ENCODE measurements around the gene CLASRP.
"Not testable (repeated sequence)": the region's sequence is repeated elsewhere in the genome, so short reads cannot be mapped to it uniquely, and the experiment has no call there.

The CLASRP gene

GRCh38 chr19:45117167-45117594 is 78.3 kb downstream of the CLASRP start:
- Histone ChIP-seq H3K4me1 (ENCODE audit: insufficient read depth, low read length, poor library complexity, severe bottlenecking) (peaks cover 25% of the 10 kb centered on the region), H3K4me3 (ENCODE audit: low read length, poor library complexity, severe bottlenecking) (no peak overlapping the region), H3K79me2 (ENCODE audit: insufficient read depth, low read length) (peaks cover 82% of the 10 kb centered on the region), H3K4me2 (ENCODE audit: low read depth, low read length, poor library complexity, severe bottlenecking) (peak overlapping the region; percentile 65), H3K9me2 (replicated peaks; ENCODE audit: low read depth, low read length) (no peaks in the 10 kb centered on the region), H2AFZ (ENCODE audit: low read length) (no peak overlapping the region), H3K9ac (ENCODE audit: low read depth, low read length, poor library complexity, severe bottlenecking) (peak overlapping the region; percentile 44), H3F3A (ENCODE audit: low read depth) (no peaks in the 10 kb centered on the region), H3K36me3 (ENCODE audit: insufficient read depth, low read length) (peaks cover 7% of the 10 kb centered on the region; the same call in 1 of the 2 replicates), H4K20me1 (ENCODE audit: insufficient read depth, low read length, poor library complexity, severe bottlenecking) (peaks cover 29% of the 10 kb centered on the region), H3K9me3 (ENCODE audit: insufficient read depth, low read depth, low read length) (no peaks in the 10 kb centered on the region), H3K27me3 (ENCODE audit: insufficient read depth, low read length, poor library complexity, severe bottlenecking) (no peaks in the 10 kb centered on the region)
- TF ChIP-seq CTCF (conservative IDR thresholded peaks at IDR 0.05; ENCODE audit: low read length) (no peak), EZH2phosphoT487 (IDR thresholded peaks at IDR 0.05; ENCODE audit: borderline replicate concordance) (no peak)

- Histone ChIP-seq H3K79me2 (ENCODE audit: insufficient read depth, low read length) (peaks cover 82% of the 10 kb centered on the region), H3F3A (ENCODE audit: low read depth) (no peaks in the 10 kb centered on the region), H3K9me3 (ENCODE audit: insufficient read depth, low read depth, low read length) (no peaks in the 10 kb centered on the region), H2AFZ (ENCODE audit: low read length) (no peak overlapping the region), H3K4me3 (ENCODE audit: low read length, poor library complexity, severe bottlenecking) (no peak overlapping the region), H3K9ac (ENCODE audit: low read depth, low read length, poor library complexity, severe bottlenecking) (peak overlapping the region; percentile 44), H4K20me1 (ENCODE audit: insufficient read depth, low read length, poor library complexity, severe bottlenecking) (peaks cover 29% of the 10 kb centered on the region), H3K36me3 (ENCODE audit: insufficient read depth, low read length) (peaks cover 7% of the 10 kb centered on the region; the same call in 1 of the 2 replicates), H3K9me2 (replicated peaks; ENCODE audit: low read depth, low read length) (no peaks in the 10 kb centered on the region), H3K27me3 (ENCODE audit: insufficient read depth, low read length, poor library complexity, severe bottlenecking) (no peaks in the 10 kb centered on the region), H3K4me2 (ENCODE audit: low read depth, low read length, poor library complexity, severe bottlenecking) (peak overlapping the region; percentile 65), H3K4me1 (ENCODE audit: insufficient read depth, low read length, poor library complexity, severe bottlenecking) (peaks cover 25% of the 10 kb centered on the region)
- TF ChIP-seq EZH2phosphoT487 (IDR thresholded peaks at IDR 0.05; ENCODE audit: borderline replicate concordance) (no peak), CTCF (conservative IDR thresholded peaks at IDR 0.05; ENCODE audit: low read length) (no peak)
These were observed 78.8 kb downstream of the CLASRP start for GRCh38 chr19:45117671-45118070.

- TF ChIP-seq EZH2phosphoT487 (IDR thresholded peaks at IDR 0.05; ENCODE audit: borderline replicate concordance) (no peak), CTCF (conservative IDR thresholded peaks at IDR 0.05; ENCODE audit: low read length) (no peak)
- Histone ChIP-seq H4K20me1 (ENCODE audit: insufficient read depth, low read length, poor library complexity, severe bottlenecking) (peaks cover 30% of the 10 kb centered on the region), H3K4me2 (ENCODE audit: low read depth, low read length, poor library complexity, severe bottlenecking) (peak overlapping the region; percentile 65), H2AFZ (ENCODE audit: low read length) (no peak overlapping the region), H3K4me3 (ENCODE audit: low read length, poor library complexity, severe bottlenecking) (no peak overlapping the region), H3K4me1 (ENCODE audit: insufficient read depth, low read length, poor library complexity, severe bottlenecking) (peaks cover 25% of the 10 kb centered on the region), H3K9me3 (ENCODE audit: insufficient read depth, low read depth, low read length) (no peaks in the 10 kb centered on the region), H3K9me2 (replicated peaks; ENCODE audit: low read depth, low read length) (no peaks in the 10 kb centered on the region), H3F3A (ENCODE audit: low read depth) (no peaks in the 10 kb centered on the region), H3K27me3 (ENCODE audit: insufficient read depth, low read length, poor library complexity, severe bottlenecking) (no peaks in the 10 kb centered on the region), H3K9ac (ENCODE audit: low read depth, low read length, poor library complexity, severe bottlenecking) (peak overlapping the region; percentile 44), H3K79me2 (ENCODE audit: insufficient read depth, low read length) (peaks cover 80% of the 10 kb centered on the region), H3K36me3 (ENCODE audit: insufficient read depth, low read length) (peaks cover 7% of the 10 kb centered on the region; the same call in 1 of the 2 replicates)
These were observed 79.3 kb downstream of the CLASRP start for GRCh38 chr19:45118106-45118505.

- Histone ChIP-seq H3K79me2 (ENCODE audit: insufficient read depth, low read length) (peaks cover 78% of the 10 kb centered on the region), H3K9ac (ENCODE audit: low read depth, low read length, poor library complexity, severe bottlenecking) (peak overlapping the region; percentile 44), H4K20me1 (ENCODE audit: insufficient read depth, low read length, poor library complexity, severe bottlenecking) (peaks cover 32% of the 10 kb centered on the region), H3K4me1 (ENCODE audit: insufficient read depth, low read length, poor library complexity, severe bottlenecking) (peaks cover 25% of the 10 kb centered on the region), H3K4me2 (ENCODE audit: low read depth, low read length, poor library complexity, severe bottlenecking) (peak overlapping the region; percentile 65)
- H3K27me3 ChIP-seq (ENCODE audit: insufficient read depth, low read length, poor library complexity, severe bottlenecking); H3K36me3 ChIP-seq (ENCODE audit: insufficient read depth, low read length); H2AFZ ChIP-seq (ENCODE audit: low read length); H3F3A ChIP-seq (ENCODE audit: low read depth); H3K4me3 ChIP-seq (ENCODE audit: low read length, poor library complexity, severe bottlenecking); H3K9me3 ChIP-seq (ENCODE audit: insufficient read depth, low read depth, low read length); H3K9me2 ChIP-seq (replicated peaks; ENCODE audit: low read depth, low read length): not testable (repeated sequence)
These were observed 79.9 kb downstream of the CLASRP start for GRCh38 chr19:45118591-45119355.
